ENCODE results near the gene FHDC1.

DNA sequence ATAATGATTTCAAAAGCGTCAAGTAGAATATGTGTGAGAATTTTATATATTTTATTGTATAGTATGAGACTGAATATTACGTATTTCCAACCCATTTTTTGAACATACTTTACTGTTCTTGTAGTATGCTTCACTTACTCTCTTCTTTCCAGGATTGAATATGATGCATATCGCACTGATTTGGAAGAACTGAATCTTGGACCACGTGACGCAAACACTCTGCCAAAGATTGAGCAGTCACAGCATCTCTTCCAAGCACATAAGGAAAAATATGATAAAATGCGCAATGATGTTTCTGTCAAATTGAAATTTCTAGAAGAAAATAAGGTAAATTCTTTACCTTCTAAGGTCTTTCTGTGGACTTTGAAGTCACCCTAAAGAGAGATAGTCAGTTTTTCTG, 48.1 kb upstream of the FHDC1 start:
- no peak for TF ChIP-seq TCF7 (IDR thresholded peaks at IDR 0.05; ENCODE audit: borderline replicate concordance)
- no peak for TF ChIP-seq NR2C1 (IDR thresholded peaks at IDR 0.05)
- TF ChIP-seq POLR2A (IDR thresholded peaks at IDR 0.05; ENCODE audit: low read depth, low read length): no peak
- TF ChIP-seq SMC3 (IDR thresholded peaks at IDR 0.05; ENCODE audit: borderline replicate concordance, low read length): no peak
- TF ChIP-seq TCF12 (IDR thresholded peaks at IDR 0.05; ENCODE audit: low read depth, low read length): no peak
- TF ChIP-seq, protein P1, sequence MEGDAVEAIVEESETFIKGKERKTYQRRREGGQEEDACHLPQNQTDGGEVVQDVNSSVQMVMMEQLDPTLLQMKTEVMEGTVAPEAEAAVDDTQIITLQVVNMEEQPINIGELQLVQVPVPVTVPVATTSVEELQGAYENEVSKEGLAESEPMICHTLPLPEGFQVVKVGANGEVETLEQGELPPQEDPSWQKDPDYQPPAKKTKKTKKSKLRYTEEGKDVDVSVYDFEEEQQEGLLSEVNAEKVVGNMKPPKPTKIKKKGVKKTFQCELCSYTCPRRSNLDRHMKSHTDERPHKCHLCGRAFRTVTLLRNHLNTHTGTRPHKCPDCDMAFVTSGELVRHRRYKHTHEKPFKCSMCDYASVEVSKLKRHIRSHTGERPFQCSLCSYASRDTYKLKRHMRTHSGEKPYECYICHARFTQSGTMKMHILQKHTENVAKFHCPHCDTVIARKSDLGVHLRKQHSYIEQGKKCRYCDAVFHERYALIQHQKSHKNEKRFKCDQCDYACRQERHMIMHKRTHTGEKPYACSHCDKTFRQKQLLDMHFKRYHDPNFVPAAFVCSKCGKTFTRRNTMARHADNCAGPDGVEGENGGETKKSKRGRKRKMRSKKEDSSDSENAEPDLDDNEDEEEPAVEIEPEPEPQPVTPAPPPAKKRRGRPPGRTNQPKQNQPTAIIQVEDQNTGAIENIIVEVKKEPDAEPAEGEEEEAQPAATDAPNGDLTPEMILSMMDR (IDR thresholded peaks at IDR 0.05 in 2 of 3, conservative IDR thresholded peaks at IDR 0.05 in 1 of 3; ENCODE audit: control insufficient read depth in 2 of 3, extremely low read depth in 1 of 3, insufficient read depth in 1 of 3, low read depth in 3 of 3, low read length in 3 of 3): no peak
- TF ChIP-seq POLR2AphosphoS5 (IDR thresholded peaks at IDR 0.05; ENCODE audit: low read length): no peak
- no peak for TF ChIP-seq ATF7 (IDR thresholded peaks at IDR 0.05; ENCODE audit: low read depth)
- TF ChIP-seq EGR1 (IDR thresholded peaks at IDR 0.05; ENCODE audit: borderline replicate concordance in 1 of 2, low read depth in 2 of 2, low read length in 2 of 2): no peak
- TF ChIP-seq ATF3 (IDR thresholded peaks at IDR 0.05; ENCODE audit: borderline replicate concordance, extremely low read depth, low read depth, low read length): no peak
- TF ChIP-seq EZH2 (IDR thresholded peaks at IDR 0.05; ENCODE audit: borderline replicate concordance, control insufficient read depth, low read depth, low read length): no peak
